ENCODE data around the gene COL9A2. TPM values are rescaled to one million over a fixed set of nuclear protein-coding genes. Genes with fewer than 3 reads are reported as not detected.

Gene COL9A2
- total RNA-seq, 4 donors from 2014 or later: 2.0 to 27.0 (median 4.8) TPM

- no peaks in the 10 kb centered on the region for H3K4me1 ChIP-seq
- no peaks in the 10 kb centered on the region for H3K9me3 ChIP-seq
- DNase-seq: no peak
- H3K4me3 ChIP-seq: no peak overlapping the region
- no peaks in the 10 kb centered on the region for H3K27me3 ChIP-seq
- no peaks in the 10 kb centered on the region for H3K36me3 ChIP-seq
- intact Hi-C loops (cut with DNase I; ENCODE audit: low total_unique reads): no loop called here
- no peak overlapping the region for H3K27ac ChIP-seq
- TF ChIP-seq, protein P1, sequence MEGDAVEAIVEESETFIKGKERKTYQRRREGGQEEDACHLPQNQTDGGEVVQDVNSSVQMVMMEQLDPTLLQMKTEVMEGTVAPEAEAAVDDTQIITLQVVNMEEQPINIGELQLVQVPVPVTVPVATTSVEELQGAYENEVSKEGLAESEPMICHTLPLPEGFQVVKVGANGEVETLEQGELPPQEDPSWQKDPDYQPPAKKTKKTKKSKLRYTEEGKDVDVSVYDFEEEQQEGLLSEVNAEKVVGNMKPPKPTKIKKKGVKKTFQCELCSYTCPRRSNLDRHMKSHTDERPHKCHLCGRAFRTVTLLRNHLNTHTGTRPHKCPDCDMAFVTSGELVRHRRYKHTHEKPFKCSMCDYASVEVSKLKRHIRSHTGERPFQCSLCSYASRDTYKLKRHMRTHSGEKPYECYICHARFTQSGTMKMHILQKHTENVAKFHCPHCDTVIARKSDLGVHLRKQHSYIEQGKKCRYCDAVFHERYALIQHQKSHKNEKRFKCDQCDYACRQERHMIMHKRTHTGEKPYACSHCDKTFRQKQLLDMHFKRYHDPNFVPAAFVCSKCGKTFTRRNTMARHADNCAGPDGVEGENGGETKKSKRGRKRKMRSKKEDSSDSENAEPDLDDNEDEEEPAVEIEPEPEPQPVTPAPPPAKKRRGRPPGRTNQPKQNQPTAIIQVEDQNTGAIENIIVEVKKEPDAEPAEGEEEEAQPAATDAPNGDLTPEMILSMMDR (IDR thresholded peaks at IDR 0.05): no peak
- no peak for TF ChIP-seq POLR2A (IDR thresholded peaks at IDR 0.05)
Observed at GRCh38 chr1:40361201-40361600, 44.1 kb upstream of the COL9A2 start.

DNA sequence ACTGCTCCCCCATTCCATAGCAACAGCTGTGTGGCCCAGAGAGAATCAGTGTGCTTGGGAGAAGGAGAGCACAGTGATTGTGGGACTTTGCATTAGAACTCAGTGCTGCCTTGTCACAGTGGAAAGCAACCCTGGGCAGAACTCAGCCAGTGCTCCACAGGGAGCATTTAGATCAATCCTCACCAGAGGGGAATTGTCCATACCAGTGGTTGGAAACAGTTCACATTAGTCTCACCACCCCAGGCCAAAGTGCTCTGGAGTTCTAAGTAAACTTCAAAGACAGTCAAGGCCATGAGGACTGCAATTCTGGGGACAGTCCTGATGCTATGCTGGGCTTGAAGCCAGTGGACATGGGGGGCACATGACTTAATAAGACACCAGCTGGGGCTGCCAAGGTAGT, 43.5 kb upstream of the COL9A2 start:
- Histone ChIP-seq H3K4me3 (no peak overlapping the region), H3K27me3 (no peaks in the 10 kb centered on the region), H3K9me3 (no peaks in the 10 kb centered on the region), H3K4me1 (no peaks in the 10 kb centered on the region), H3K36me3 (no peaks in the 10 kb centered on the region), H3K27ac (no peak overlapping the region)
- DNase-seq: no peak
- TF ChIP-seq, protein P1 (IDR thresholded peaks at IDR 0.05): no peak
- no peak for TF ChIP-seq POLR2A (IDR thresholded peaks at IDR 0.05)
- intact Hi-C loops (cut with DNase I; ENCODE audit: low total_unique reads): no loop called here

- intact Hi-C loops (cut with DNase I; ENCODE audit: low total_unique reads): no loop called here
Observed at GRCh38 chr1:40357625-40358024, 40.5 kb upstream of the COL9A2 start.

DNA sequence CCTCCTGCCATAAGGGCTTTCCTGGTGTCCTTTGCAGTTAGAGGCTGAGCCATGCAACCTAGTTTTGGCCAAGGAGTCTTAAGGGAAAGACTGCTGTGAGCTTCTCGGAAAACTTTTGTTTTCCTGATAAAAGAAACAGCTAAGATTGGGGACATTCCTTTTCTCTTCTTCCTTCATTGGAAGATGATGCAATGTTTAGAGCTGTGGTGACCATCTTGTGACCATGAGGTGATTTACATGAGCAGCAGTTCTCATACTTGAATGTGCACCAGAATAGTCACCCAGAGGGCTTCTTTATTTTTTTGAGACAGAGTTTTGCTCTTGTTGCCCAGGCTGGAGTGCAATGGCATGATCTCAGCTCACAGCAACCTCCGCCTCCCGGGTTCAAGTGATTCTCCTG, 36.0 kb upstream of the COL9A2 start:
- Histone ChIP-seq H3K4me3 (no peak overlapping the region), H3K27ac (no peak overlapping the region), H3K27me3 (no peaks in the 10 kb centered on the region), H3K4me1 (no peaks in the 10 kb centered on the region), H3K36me3 (no peaks in the 10 kb centered on the region), H3K9me3 (no peaks in the 10 kb centered on the region)
- intact Hi-C loops (cut with DNase I; ENCODE audit: low total_unique reads): no loop called here
- no peak for DNase-seq
- TF ChIP-seq, protein P1 (IDR thresholded peaks at IDR 0.05): no peak
- TF ChIP-seq POLR2A (IDR thresholded peaks at IDR 0.05): no peak

More at GRCh38 chr1:40357625-40358024, 40.5 kb upstream of the COL9A2 start:
- no peak for DNase-seq
- TF ChIP-seq, protein P1 (IDR thresholded peaks at IDR 0.05): no peak
- no peak for TF ChIP-seq POLR2A (IDR thresholded peaks at IDR 0.05)
- Histone ChIP-seq H3K27ac (no peak overlapping the region), H3K4me1 (no peaks in the 10 kb centered on the region), H3K36me3 (no peaks in the 10 kb centered on the region), H3K27me3 (no peaks in the 10 kb centered on the region), H3K4me3 (no peak overlapping the region), H3K9me3 (no peaks in the 10 kb centered on the region)

GRCh38 chr1:40352126-40352525, 35.0 kb upstream of the COL9A2 start:
- no peaks in the 10 kb centered on the region for H3K36me3 ChIP-seq
- no peak overlapping the region for H3K27ac ChIP-seq
- H3K4me1 ChIP-seq: no peaks in the 10 kb centered on the region
- no peaks in the 10 kb centered on the region for H3K27me3 ChIP-seq
- H3K9me3 ChIP-seq: no peaks in the 10 kb centered on the region
- DNase-seq: no peak
- intact Hi-C loops (cut with DNase I; ENCODE audit: low total_unique reads): no loop called here
- H3K4me3 ChIP-seq: no peak overlapping the region
- no peak for TF ChIP-seq POLR2A (IDR thresholded peaks at IDR 0.05)
- TF ChIP-seq, protein P1 (IDR thresholded peaks at IDR 0.05): no peak

Measured in uterus (tissue), 4 donors.